DND-41 (cell line): ENCODE measurements around the gene BMP5.

ENCODE experiments used
- ATAC-seq: fragments of 200-7000 bp; cut with Tn5 transposase; 3 replicates; pipeline ENCODE4 v1.9.1; 2021; ENCODE audit warnings: low read depth; ENCODE audit not compliant: insufficient read depth
- DNase-seq: peaks from one replicate; pipeline ENCODE4 v3.0.0-alpha.2; 2020
- H2AFZ ChIP-seq: 2 replicates; pipeline ENCODE4 v1.6.0; 2012; ENCODE audit warnings: low read depth, low read length
- H3K27ac ChIP-seq: 2 replicates; pipeline ENCODE4 v1.5.1; 2012; ENCODE audit warnings: low read length, inconsistent platforms
- H3K27me3 ChIP-seq: fragments of 200-600 bp; sonication (generic); 2 replicates; pipeline ENCODE4 v1.6.0; 2012; ENCODE audit warnings: low read length, mild to moderate bottlenecking, inconsistent platforms; ENCODE audit not compliant: insufficient read depth, poor library complexity
- H3K36me3 ChIP-seq: 2 replicates; pipeline ENCODE4 v1.5.1; 2012; ENCODE audit warnings: low read length, inconsistent platforms; ENCODE audit not compliant: insufficient read depth
- H3K4me1 ChIP-seq: 2 replicates; pipeline ENCODE4 v1.5.1; 2012; ENCODE audit warnings: mild to moderate bottlenecking, low read length; ENCODE audit not compliant: insufficient read depth
- H3K4me2 ChIP-seq: 2 replicates; pipeline ENCODE4 v1.6.0; 2012; ENCODE audit warnings: mild to moderate bottlenecking, moderate library complexity, low read length, inconsistent platforms; ENCODE audit not compliant: insufficient read depth
- H3K4me3 ChIP-seq, 2 experiments: fragments of 200-600 bp in 1 of 2; shearing (Covaris generic) in 1 of 2; 2 replicates each; pipeline ENCODE4 v1.5.1; 2012 to 2016; ENCODE audit warnings: inconsistent platforms in 2 of 2, low read length in 2 of 2, mild to moderate bottlenecking in 2 of 2, low read depth in 1 of 2, moderate library complexity in 1 of 2
- H3K79me2 ChIP-seq: 2 replicates; pipeline ENCODE4 v1.6.0; 2012; ENCODE audit warnings: low read length, inconsistent platforms; ENCODE audit not compliant: insufficient read depth
- H3K9ac ChIP-seq: 2 replicates; pipeline ENCODE4 v1.6.0; 2012; ENCODE audit warnings: low read depth, mild to moderate bottlenecking, inconsistent platforms, low read length, moderate library complexity
- H3K9me3 ChIP-seq: 2 replicates; pipeline ENCODE4 v1.5.1; 2012; ENCODE audit warnings: low read length, moderate library complexity, mild to moderate bottlenecking, inconsistent platforms; ENCODE audit not compliant: insufficient read depth, severe bottlenecking
- H4K20me1 ChIP-seq: 2 replicates; pipeline ENCODE4 v1.6.0; 2012; ENCODE audit warnings: low read length; ENCODE audit not compliant: insufficient read depth
- EZH2 ChIP-seq: IDR thresholded peaks from 3 replicates; pipeline ENCODE4 v1.6.1; 2012; ENCODE audit warnings: borderline replicate concordance, low read depth, mild to moderate bottlenecking, moderate library complexity, low read length, inconsistent platforms; ENCODE audit not compliant: severe bottlenecking
- TF ChIP-seq, protein P1 (sequence below): IDR thresholded peaks from 2 replicates; pipeline ENCODE4 v1.5.1; 2012; ENCODE audit warnings: borderline replicate concordance, low read length, moderate library complexity, mild to moderate bottlenecking; ENCODE audit not compliant: poor library complexity, severe bottlenecking; ENCODE audit errors: extremely low read depth

BMP5 gene

DNA sequence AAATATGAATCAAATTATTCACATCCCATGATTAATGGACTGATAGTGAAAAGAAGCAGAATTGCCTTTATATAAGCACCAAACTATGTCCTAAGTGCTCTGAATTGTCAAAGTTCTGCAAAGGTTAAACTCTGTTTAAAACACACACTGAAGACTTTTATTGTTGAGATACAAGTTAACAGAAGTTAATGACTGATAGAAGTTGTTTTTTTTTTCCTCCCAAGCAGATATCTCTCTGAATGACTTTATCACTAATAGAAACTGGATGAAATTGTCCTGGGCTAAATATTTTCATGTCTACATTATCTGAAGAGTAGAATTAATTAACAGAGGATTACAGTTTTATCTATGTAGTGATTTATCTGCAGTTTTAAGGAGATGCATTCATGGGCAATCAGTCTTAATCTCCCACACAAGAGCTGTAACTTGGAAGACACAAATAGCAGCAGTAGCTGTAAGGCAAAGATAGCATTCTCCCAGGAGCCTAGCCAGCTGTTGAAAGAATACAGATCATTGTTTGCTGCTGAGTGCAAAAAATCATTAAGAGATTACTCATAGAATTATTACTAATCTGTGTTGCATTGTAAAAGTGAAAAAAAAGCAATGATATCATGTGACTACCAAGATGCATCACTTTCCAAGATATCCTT is 49.9 kb downstream of the BMP5 start:
- H3K27me3 ChIP-seq: no peaks in the 10 kb centered on the region
- H3K9me3 ChIP-seq: no peaks in the 10 kb centered on the region
- DNase-seq (no peak), ATAC-seq (no peak)
- no peak overlapping the region for H2AFZ ChIP-seq
- TF ChIP-seq, protein P1, sequence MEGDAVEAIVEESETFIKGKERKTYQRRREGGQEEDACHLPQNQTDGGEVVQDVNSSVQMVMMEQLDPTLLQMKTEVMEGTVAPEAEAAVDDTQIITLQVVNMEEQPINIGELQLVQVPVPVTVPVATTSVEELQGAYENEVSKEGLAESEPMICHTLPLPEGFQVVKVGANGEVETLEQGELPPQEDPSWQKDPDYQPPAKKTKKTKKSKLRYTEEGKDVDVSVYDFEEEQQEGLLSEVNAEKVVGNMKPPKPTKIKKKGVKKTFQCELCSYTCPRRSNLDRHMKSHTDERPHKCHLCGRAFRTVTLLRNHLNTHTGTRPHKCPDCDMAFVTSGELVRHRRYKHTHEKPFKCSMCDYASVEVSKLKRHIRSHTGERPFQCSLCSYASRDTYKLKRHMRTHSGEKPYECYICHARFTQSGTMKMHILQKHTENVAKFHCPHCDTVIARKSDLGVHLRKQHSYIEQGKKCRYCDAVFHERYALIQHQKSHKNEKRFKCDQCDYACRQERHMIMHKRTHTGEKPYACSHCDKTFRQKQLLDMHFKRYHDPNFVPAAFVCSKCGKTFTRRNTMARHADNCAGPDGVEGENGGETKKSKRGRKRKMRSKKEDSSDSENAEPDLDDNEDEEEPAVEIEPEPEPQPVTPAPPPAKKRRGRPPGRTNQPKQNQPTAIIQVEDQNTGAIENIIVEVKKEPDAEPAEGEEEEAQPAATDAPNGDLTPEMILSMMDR: no peak
- TF ChIP-seq EZH2: no peak
- H3K9ac ChIP-seq: no peak overlapping the region
- H3K27ac ChIP-seq: no peak overlapping the region
- H3K36me3 ChIP-seq: no peaks in the 10 kb centered on the region
- no peaks in the 10 kb centered on the region for H3K4me1 ChIP-seq
- H3K4me3 ChIP-seq: no peak overlapping the region
- H3K79me2 ChIP-seq: no peaks in the 10 kb centered on the region
- H3K4me2 ChIP-seq: no peak overlapping the region
- no peaks in the 10 kb centered on the region for H4K20me1 ChIP-seq

DNA sequence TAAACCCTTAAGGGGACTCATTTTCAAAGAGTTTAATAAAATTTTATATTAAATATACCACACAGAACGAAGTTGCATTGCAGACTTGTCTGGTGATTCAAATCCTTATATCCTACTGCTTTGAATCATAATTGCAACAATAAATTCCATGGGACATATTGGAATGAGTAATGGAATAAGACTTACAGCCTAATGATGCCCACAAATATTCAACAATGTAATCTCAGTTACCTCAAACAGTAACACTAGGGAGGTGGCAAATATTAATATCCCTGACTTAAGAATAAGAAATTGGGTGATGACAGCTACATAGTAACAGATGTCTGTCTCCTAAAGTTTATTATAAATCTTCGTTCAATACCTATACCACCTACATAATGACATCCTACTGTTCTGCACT is 52.6 kb downstream of the BMP5 start:
- Histone ChIP-seq H3K4me1 (no peaks in the 10 kb centered on the region), H3K79me2 (no peaks in the 10 kb centered on the region), H3K9me3 (no peaks in the 10 kb centered on the region), H3K4me2 (no peak overlapping the region), H3K36me3 (no peaks in the 10 kb centered on the region), H4K20me1 (no peaks in the 10 kb centered on the region), H3K9ac (no peak overlapping the region), H3K27ac (no peak overlapping the region), H3K27me3 (no peaks in the 10 kb centered on the region), H2AFZ (no peak overlapping the region), H3K4me3 (no peak overlapping the region)
- no peak for ATAC-seq
- TF ChIP-seq EZH2: no peak
- TF ChIP-seq, protein P1: no peak
- no peak for DNase-seq

DNA sequence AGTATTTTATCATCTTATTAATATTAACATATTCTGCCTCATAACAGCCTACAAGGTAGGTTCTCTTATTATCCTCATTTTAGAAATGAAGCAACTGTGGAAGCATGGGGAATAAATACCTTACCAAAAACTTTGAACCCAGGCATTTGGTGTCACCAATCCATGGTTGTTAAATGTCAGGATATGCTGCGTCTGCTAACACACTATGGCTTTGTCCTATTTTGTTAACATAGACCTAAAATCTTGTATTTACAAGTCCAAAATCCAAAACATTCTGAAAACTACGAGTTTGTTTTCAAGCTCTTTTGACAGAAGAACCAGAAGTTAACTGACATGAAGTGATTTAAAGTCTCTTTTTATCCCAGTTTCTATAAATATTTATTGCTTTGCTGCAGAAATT is 53.4 kb downstream of the BMP5 start:
- no peak overlapping the region for H2AFZ ChIP-seq
- DNase-seq (no peak), ATAC-seq (no peak)
- TF ChIP-seq EZH2: no peak
- TF ChIP-seq, protein P1: no peak
- H3K79me2 ChIP-seq: no peaks in the 10 kb centered on the region
- H3K9ac ChIP-seq: no peak overlapping the region
- H3K4me2 ChIP-seq: no peak overlapping the region
- no peaks in the 10 kb centered on the region for H3K36me3 ChIP-seq
- H4K20me1 ChIP-seq: no peaks in the 10 kb centered on the region
- no peak overlapping the region for H3K27ac ChIP-seq
- H3K27me3 ChIP-seq: no peaks in the 10 kb centered on the region
- H3K4me1 ChIP-seq: no peaks in the 10 kb centered on the region
- H3K4me3 ChIP-seq: no peak overlapping the region
- H3K9me3 ChIP-seq: no peaks in the 10 kb centered on the region

DNA sequence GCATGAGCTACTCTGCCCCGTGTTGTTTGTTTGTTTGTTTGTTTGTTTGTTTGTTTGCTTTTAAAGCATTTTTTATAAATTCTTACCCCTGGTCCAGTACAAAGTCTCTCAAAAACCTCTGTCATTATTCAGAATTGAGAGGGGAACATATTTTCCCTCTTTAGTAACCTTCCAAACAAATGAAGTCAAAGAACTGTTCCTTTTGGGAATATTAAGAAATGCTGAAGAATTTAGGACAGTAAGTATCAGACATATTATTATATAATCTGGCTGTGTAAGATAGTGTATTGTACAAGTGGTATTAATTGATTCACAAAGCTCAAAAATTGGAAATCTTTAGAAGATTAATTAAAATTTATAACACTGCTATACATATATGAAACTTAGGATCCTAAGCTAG is 54.7 kb downstream of the BMP5 start:
- H2AFZ ChIP-seq: no peak overlapping the region
- no peak overlapping the region for H3K27ac ChIP-seq
- no peak overlapping the region for H3K4me3 ChIP-seq
- no peak overlapping the region for H3K9ac ChIP-seq
- no peaks in the 10 kb centered on the region for H3K9me3 ChIP-seq
- no peaks in the 10 kb centered on the region for H4K20me1 ChIP-seq
- DNase-seq (no peak), ATAC-seq (no peak)
- TF ChIP-seq EZH2: no peak
- TF ChIP-seq, protein P1: no peak
- no peaks in the 10 kb centered on the region for H3K27me3 ChIP-seq
- H3K79me2 ChIP-seq: no peaks in the 10 kb centered on the region
- no peaks in the 10 kb centered on the region for H3K36me3 ChIP-seq
- no peak overlapping the region for H3K4me2 ChIP-seq
- no peaks in the 10 kb centered on the region for H3K4me1 ChIP-seq
